GM21447 (cell line): ENCODE data around the gene UQCR11.
"Not testable (repeated sequence)": the region's sequence is repeated elsewhere in the genome, so short reads cannot be mapped to it uniquely, and the experiment has no call there.

Experiments
- ATAC-seq: cut with Tn5 transposase; IDR thresholded peaks from one replicate; pipeline ENCODE4 v1.9.1; 2021; ENCODE audit not compliant: unreplicated experiment

Gene UQCR11

GRCh38 chr19:1605236-1606137 is at the start of gene UQCR11:
Gene UQCR11 (minus strand): TSS chr19:1605462. CDS start chr19:1605409, 53 bp downstream.
- peak; percentile 69 for ATAC-seq

GRCh38 chr19:1654178-1654792 is 49.0 kb upstream of the UQCR11 start:
- ATAC-seq, result no peak

- no peak for ATAC-seq
Observed at GRCh38 chr19:1653300-1653628, 48.0 kb upstream of the UQCR11 start.

GRCh38 chr19:1652471-1653299 is 47.4 kb upstream of the UQCR11 start, which contains the start of gene TCF3:
Gene TCF3 (minus strand): TSS chr19:1652615. CDS start chr19:1650248, 2,367 bp downstream.
- ATAC-seq, result peak; percentile 48

- ATAC-seq, result no peak
Observed at GRCh38 chr19:1651568-1652291, 46.5 kb upstream of the UQCR11 start.

- no peak for ATAC-seq
Observed at GRCh38 chr19:1650650-1651567, 45.6 kb upstream of the UQCR11 start.

- ATAC-seq, result no peak
Observed at GRCh38 chr19:1649706-1650649, 44.7 kb upstream of the UQCR11 start.

- ATAC-seq, result peak; percentile 6
Observed at GRCh38 chr19:1648920-1649541, 43.8 kb upstream of the UQCR11 start.

GRCh38 chr19:1648459-1648849 is 43.2 kb upstream of the UQCR11 start:
- ATAC-seq, result peak; percentile 42

- ATAC-seq, result no peak
Observed at GRCh38 chr19:1647501-1648458, 42.5 kb upstream of the UQCR11 start.

GRCh38 chr19:1646659-1647453 is 41.6 kb upstream of the UQCR11 start:
- no peak for ATAC-seq

- ATAC-seq, result no peak
Observed at GRCh38 chr19:1646149-1646548, 40.9 kb upstream of the UQCR11 start.

- ATAC-seq, result no peak
Observed at GRCh38 chr19:1645299-1645698, 40.0 kb upstream of the UQCR11 start.

GRCh38 chr19:1644070-1644469 is 38.8 kb upstream of the UQCR11 start:
- no peak for ATAC-seq

GRCh38 chr19:1640893-1641448 is 35.7 kb upstream of the UQCR11 start:
- not testable (repeated sequence) for ATAC-seq
